GM19351 (cell line): ENCODE results near the gene AP1M1.

ENCODE experiments used
- ATAC-seq: cut with Tn5 transposase; IDR thresholded peaks from one replicate; pipeline ENCODE4 v1.9.1; 2021; ENCODE audit warnings: mild to moderate bottlenecking, moderate library complexity; ENCODE audit not compliant: unreplicated experiment

AP1M1 gene

DNA sequence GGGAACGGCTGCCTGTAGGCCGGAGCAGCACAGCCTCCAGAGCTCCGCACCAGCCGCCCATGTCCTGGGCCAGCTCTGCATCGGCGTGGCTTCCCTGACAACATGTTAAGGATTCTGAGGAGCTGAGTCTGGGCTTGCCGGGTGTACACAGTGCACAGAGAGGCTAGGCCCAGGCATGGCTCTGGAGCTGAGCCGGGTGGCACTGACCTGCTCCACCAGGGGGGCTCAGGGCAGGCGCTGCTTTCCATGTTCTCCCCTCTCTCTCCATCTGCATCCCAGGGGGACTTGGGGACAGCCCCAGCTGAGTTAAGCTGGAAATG is 31.6 kb downstream of the AP1M1 start:
- no peak for ATAC-seq

DNA sequence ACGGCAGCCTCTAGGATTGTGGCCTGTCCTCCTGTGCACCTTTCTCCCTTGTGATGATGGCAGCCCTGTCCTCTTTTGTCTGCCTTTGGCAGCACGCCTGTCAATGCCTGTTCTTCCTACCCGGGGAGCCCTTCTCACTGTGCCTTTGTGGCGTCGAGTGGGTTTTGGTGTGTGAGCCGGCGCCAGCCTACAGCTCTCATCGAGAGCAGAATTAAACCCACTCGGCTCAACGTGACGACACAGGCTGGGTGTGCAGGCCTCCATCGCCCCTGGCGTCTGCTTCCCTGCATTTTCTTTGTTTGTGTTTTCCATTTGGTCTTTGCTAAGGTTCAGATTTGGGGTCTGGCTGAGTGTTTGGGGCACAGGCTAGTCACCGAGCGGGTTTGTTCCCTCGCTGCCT is 34.4 kb downstream of the AP1M1 start:
- no peak for ATAC-seq

DNA sequence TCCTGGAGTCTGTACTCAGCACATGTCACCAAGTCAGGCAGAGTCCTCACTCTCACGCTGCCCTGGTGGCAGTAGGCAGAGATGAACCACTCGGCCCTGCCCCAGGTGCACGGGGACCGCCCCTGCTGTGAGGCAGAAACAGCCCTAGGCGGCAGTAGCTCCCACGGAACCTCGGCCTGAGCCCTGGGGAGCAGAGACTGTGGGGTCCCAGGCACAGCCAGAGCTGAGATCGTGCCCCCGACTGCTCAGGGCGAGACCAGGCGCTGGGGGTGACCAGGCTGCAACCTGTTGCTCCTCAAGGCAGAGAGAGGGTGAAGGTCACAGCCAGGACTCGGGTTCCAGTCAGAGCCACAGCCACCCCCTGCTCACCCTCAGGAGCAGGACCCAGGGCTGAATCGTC is 34.9 kb downstream of the AP1M1 start:
- ATAC-seq = no peak

DNA sequence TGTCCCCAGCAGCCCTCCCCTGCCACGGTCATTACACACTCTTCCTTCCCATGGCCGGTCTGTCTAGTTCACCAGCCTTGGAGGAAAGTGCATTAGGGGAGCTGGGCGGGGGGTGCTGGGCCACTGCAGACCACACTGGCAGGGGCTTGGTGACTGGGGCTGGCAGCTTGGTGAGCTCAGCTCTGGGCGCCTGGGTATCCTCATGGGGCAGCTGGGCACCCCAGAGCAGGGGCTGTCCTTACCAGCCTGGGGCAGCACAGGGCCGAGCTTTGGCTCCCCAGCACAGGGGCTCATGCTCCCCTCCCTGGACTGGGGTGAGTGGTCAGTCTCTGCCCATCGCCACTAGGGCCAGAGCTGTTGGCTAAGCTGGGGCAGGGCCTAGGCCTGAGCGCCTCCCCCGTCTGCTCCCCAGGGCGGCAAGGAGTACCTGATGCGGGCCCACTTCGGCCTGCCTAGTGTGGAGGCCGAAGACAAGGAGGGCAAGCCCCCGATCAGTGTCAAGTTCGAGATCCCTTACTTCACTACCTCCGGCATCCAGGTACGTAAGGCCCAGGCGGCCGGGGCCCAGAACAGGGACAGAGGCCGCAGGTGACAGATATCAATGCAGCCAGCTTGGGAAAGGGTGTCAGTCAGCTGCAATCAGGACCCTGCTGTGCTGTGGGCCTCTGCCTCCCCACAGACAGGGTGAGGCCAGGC is 35.5 kb downstream of the AP1M1 start:
- no peak for ATAC-seq

DNA sequence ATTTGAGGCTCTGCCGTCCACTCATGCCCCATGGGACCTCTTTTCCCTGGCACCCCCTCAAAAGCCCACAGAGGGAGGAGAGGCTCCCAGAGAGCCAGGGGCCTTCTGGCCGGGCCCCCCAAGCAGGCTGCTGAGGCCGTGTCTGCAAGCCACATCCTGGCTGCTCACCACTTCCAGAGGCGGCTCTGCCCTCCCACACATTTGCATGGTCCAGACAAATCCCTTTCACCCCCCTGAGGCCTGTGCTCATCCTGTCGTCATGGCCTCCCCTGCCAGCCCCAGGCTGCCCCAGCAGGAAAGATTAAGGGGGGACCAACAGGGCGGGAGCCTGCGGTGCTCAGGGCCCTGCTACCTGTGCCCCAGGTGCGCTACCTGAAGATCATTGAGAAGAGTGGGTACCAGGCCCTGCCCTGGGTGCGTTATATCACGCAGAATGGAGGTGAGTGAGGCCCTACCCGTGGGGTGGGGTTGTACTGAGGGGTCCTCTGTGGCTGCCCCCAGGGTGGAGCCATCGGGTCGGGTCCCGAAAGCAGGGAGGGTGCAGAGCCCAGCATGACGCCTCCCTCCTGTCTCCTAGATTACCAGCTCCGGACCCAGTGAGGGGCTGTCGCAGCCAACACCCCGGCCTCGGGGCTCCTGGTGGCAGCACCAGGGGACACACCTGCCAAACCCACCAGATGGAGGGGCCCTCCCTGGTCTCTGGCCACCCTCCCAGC is 36.3 kb downstream of the AP1M1 start:
- no peak for ATAC-seq

DNA sequence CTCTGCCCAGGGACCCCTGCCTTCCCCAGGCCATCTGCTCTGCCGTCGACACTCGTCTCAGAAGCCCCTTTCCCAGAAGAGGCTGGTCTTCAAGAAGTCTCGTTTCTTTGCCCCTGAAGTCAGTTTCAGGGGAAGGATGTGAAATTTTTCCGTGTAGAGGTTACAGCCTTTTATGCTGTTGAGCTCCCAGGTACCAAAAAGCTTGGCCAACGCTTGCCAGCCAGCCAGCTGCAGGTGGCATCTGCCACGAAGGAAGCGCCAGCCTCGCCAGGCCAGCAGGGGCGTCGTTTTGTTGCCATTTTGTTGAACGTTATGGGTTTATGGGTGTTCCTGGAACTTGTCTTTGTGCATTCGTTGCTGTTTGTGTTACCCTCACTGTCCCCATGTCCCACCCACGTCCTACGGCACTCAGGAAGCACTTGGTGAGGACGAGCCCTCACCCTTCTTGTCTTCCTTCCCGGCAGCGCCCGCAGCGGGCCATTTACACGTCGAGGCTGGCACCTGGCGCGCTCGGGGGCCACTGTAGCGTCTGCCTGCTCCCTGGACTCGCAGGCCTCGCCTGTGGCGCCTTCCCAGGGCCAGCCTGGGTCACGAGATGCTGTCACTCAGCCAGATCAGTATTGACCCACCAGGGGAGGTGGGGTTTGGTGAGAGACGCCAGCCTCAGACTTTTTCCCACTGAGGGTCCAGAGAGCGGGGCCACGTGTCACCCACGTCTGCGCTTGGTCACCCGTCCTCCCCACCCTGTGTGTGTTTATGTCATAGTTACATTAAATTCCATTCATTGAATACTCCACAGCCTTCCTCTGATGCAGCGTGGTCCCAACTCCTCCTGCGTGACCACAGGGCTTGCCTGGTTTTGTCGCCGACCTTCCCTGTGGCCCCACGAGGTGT is 37.1 kb downstream of the AP1M1 start:
- no peak for ATAC-seq

DNA sequence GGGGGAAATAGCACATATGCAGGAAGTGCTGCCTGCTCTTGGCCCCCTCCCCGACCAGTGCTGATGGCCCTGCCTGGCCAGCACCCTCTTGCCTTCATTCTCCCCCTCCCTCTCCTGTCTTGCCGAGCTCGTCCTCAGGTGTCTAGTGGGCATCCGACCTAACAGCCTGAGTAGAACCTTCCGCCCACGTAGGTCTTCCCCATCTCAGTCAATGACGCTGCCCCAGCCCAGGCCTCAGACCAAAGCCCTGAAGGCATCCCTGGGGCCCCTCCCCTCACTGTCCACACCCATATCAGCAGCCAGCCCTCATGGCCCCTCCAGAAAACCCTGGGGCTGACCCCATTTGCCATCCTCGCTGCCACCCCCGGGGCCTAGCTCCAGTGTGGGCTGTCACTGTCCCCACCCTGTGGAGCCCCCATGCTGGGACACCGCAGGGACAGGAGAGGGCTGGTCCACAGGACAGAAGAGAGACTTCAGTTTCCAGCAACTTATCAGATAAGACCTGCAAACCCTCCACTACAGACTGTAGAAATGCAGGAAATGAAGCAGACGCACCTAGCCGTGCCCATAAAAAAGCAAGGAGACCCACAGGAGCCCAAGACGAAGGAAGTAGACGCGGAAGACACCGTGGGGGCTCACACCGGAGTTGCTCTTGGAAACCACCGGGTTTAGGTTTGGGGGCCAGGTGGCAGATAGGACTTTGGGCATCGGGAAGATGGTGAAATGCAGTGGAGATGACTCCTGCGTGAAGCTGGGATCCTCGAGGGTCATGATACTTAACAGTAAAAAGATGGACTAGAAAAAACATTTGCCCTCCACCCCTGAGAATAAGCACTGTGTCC is 38.3 kb downstream of the AP1M1 start:
- ATAC-seq = no peak

DNA sequence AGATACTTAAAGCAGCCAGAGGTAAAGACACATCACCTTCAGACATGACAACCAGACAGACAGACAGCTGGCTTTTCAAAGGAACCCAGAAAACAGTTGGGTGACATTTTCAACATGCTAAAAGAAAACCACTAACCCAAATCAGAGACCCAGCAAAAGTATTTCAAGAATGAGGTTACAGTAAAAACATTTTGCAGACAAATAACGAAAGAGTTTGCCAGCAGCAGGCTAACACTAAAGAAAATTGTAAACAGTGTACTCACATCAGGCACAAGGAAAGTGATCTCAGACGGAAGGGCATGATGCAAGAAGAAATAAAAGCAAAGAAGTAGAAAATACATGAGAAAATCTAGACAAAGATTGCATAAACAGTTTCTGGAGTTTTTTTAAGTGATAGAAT is 46.4 kb downstream of the AP1M1 start:
- no peak for ATAC-seq

DNA sequence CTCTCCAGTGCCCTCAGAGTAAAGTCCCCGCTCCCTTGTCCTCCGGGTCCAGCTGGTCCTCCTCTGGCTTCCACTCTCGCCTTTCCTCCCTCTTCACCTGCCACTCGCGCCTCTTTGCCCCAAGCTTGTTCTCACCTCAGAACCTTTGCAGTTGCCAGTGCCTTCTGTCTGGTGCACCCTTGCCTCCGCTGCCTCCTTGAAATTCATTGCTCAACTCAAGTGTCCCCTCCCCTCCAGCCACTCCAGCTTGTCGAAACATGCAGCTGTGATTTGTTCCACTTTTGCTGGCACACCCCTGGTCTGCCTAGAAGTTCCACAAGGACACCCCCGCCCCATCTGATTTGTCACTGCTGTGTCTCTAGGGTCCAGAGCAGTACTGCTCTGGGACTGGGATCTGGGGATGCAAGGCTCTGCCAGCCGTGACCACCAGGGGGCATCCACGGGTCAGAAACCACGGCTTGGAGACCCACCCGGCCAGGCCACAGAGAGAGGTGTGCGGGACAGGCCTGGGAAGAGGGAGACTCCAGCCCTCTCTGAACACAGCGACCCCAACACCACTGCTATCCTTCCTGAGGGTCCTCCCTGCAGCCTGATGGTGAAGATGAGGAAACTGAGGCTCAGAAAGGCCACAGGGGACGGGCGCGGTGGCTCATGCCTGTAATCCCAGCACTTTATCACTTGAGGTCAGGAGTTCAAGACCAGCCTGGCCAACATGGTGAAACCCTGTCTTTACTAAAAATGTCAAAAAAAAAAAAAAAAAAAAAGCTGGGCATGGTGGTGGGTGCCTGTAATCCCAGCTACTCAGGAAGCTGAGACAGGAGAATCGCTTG is 49.9 kb downstream of the AP1M1 start:
- no peak for ATAC-seq

DNA sequence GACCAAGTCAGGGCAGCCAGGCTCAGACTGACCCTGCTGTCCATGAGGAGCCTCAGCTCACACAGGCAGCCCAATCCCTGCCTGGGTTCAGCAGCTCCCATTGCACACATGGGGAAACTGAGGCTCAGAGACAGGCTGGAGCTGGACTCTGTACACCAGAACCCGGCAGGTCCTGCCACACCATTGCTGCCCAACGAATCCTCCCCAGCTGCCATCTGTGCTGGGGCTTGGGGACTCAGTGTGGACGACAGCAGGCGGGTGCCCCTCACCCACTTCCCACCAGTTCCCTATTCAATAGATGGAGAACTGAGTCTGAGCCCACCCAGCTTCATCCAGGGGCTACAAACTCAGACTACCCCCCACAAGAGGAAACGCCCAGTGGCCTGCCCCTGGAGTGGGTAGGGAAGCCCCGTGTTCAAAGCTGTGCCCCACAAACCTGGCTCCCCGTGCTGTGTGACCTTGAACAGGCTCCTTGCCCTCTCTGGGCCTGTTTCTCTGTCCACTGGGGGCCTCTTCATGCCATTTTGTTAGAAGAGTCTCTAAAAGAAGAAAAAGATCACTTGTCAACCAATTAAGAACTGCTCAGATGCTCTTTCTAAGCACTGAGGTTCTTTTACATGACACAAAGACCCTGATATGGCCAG is 50.8 kb downstream of the AP1M1 start:
- ATAC-seq = no peak

DNA sequence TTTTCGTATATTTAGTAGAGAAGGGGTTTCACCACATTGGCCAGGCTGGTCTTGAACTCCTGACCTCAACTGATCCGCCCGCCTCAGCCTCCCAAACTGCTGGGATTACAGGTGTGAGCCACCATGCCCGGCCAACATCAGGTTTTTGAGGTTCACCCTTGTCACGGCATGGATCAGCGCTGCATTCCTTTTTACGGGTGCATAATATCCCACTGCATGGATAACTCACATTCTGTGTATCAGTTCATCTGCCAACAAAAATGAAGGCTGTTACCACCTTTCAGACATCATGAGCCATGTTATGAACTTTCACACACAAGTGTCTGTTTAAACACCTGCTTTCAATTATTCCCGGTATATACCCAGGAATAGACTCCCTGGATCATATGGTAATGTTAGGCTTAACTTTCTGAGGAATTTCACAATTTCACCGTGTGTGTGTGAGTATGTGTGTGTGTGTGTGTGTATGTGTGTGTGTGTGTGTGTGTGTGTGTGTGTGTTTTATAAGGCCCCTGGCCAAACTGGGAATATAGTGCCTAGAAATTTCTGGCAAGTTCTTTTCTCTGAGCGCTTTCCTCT is 52.2 kb downstream of the AP1M1 start:
- ATAC-seq = no peak

DNA sequence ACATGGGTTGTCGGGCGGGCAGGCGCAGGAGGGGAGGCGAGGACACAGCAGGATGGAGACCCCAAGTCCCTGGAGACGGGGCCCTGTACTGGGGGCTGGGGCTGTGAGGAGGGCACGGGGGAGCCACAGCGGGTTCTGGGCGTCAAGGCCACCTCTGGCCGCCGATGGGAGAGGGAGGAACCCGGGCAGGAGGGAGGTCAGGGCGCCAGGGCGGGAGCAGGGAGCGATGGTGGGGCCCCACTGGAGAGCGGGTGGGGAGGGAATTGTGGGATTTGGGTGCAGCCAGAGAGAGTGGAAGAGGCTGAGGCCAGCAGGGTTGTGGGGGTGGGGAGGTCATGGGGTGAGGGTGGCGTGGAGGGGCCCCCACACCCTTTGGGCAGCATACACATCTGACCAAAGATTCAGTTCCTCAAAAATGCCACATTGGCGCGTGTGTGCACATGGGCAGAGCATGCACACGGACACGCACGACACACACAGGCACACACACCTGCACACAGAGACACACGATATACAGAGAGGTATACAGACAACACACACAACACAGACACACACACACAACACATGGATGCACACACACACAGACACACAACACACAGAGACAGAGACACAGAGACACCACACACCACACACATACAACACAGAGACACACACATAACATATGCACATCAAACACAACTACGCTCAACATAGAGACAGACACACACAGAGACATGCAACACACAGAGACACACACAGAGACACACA is 54.9 kb downstream of the AP1M1 start:
- no peak for ATAC-seq

DNA sequence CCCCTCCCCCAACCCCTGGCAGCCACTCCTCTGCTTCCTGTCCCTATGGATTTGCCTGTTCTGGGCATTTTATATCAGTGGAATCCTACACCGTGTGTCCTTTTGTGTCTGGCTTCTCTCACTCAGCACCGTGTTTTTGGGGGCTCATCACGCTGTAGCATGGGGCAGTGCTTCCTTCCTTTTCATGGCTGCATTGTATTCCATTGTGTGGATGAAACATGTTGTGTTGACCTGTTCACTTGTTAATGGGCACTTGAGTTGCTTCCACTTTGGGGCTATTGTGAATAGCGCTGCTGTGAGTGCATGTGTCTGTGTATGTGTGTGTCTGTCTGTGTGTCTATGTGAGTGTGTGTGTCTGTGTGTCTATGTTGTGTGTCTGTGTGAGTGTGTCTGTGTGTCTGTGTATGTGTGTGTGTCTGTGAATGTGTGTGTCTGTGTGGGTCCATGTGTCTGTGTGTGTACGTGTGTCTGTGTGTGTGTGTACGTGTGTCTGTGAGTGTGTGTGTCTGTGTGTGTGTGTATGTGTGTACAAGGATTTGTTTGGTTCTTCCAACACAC is 57.2 kb downstream of the AP1M1 start:
- no peak for ATAC-seq

DNA sequence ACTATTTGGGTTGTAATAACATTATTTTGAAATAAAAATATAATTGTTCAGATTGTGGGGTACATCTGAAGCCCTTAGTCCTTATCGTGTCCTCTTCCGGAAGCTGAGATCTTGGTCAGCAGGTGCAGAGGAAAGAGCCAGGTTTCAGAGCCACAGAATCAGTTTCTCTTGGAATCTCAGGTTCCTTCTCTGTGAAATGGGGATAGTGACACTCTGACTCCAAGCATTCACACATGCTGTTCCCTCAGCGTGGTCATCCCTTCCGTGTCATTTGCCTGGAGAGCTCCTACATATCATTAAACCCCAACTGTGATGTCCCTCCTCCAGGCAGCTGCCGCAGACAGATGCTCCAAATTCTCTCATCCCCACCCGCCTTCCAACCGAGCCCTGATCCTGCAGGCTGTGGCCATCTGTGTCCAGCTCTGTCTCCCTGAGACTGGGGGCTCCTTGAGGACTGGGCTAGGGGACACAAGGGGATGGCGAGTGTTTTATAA is 59.8 kb downstream of the AP1M1 start:
- ATAC-seq = no peak

DNA sequence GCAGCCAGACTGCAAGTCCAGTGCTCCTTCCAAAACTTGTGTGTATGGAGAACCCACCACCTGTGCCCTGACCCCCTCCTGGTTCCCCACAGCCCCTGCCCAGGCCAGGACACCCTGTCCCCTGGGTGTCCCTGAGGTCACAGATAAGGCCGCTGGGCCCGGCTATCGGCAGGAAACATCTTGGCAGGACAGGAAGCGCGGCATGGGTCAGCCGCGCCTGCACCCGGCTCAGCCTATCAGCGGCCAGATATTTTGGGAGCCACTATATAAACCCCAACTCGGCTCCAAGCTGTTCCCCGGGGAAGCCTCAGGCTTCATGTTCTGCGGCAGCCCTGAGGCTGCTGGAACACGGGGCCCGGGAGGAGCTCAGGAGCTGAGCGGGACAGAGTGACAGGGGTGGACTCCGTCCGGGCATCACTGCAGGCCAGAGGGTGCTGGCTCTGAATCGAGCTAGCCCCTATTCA is 60.8 kb downstream of the AP1M1 start:
- ATAC-seq = no peak

DNA sequence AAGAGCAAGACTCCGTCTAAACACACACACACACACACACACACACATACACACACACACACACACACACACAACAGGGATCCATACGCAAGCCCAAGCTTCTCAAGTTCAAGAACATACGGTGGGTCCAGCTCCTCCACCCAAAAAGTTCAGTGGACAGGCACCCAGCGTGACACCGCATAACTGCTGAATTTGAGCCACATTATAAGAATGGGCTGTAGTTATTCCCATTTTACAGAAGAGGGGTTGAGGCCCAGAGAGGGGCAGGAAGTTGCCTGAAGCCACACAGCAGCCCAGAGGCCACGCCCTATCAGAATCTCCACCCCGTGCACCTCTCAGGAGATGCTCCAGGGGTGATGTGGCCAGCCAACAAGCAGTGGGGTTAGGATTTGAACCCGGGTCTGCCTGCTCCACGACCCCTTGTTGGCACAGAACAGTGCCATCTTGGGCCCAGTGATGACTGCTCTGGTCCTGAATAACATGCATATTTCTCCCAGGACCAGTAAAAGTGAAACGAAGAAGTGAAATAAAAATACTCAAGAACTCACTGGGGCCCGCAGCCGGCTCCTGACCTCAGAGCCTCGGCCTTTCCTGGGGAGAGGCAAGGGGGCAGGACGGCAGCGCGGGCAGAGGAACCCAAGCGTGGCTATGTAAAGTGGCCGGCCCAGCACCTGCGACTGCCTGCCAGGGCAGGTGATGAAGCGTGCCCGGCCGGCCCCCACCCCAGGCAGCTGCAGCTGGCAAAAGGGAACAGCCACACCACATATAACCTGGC is 61.9 kb downstream of the AP1M1 start:
- ATAC-seq = peak; percentile 48

DNA sequence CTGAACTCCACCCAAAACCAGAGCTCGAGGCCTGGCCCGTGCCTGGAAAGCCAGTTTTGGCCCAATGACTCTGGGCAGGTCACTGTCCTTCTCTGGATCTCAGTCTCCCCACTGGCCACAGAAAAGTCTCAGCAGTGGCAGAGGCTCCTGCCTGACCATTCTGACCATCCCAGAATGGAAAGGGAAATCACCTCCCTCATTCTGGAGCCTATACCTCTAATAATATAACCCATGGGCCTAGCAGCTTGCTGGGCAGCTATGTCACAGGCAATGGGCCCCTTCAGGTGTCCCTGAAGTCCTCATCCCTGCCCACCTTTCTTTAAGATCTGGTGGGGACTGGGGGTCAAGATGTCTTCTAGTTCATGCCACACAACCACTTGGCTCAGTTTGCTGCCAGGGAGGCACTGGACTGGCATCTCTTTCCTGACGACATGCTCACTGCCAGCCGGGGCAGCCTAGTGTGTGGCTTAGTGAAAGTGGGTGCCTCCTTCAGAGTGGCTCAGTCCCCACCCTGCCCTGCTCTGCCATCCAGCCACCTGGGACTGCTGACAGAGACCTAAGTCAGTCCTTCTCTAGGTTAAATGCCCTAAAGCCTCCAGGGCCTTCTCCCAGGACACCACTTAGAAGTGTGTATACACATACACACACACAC is 62.6 kb downstream of the AP1M1 start:
- ATAC-seq = no peak
